WI38 (cell line): Measurements from ENCODE around the gene AP3B2.
"Not testable (repeated sequence)": the region's sequence is repeated elsewhere in the genome, so short reads cannot be mapped to it uniquely, and the experiment has no call there.

ENCODE experiments used
- H3K4me3 ChIP-seq: 2 replicates; pipeline ENCODE4 v1.5.1; 2011; ENCODE audit warnings: low read depth, mild to moderate bottlenecking, control low read depth, low read length
- TF ChIP-seq, protein P1 (sequence below): IDR thresholded peaks from 2 replicates; pipeline ENCODE4 v1.5.1; 2012; ENCODE audit warnings: low read depth, mild to moderate bottlenecking, control low read depth, low read length

Gene AP3B2

DNA sequence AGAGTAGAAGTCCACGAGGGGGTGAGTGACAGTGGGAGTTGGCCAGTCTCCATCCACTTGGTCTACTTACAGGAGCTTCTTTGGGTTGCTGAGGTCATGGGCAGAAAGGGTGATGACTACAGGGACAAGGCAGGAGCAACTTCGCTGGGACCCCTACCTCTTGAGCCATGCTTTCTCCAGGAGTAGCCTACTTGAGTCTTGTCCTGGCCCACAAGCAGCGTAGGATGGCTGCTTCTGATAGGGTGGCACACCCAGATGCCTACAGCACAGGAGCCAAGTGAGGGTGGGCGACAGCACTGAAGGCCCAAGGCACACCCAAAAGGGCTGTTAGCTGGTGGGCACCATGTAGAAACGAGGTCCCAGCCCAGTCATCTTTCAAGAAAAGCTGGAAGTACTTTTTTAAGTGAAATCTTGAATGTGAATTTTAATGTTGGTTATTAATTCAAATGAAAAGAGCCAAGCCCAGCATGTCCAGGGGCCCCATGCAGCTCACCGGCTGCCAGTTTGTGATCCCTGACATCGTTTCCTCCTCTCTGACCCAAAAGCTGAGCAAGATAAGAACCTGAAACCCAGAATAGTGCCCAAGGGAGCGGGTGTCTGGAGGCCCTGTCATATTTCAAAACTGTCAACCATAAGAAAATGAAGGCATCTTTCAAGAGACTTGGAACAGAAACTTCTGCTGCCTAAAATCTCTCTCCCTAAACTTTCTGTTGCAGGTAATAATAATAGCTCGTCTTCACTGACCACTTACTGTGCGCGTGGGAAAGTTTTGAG is 60.3 kb downstream of the AP3B2 start:
- no peak overlapping the region for H3K4me3 ChIP-seq
- TF ChIP-seq, protein P1, sequence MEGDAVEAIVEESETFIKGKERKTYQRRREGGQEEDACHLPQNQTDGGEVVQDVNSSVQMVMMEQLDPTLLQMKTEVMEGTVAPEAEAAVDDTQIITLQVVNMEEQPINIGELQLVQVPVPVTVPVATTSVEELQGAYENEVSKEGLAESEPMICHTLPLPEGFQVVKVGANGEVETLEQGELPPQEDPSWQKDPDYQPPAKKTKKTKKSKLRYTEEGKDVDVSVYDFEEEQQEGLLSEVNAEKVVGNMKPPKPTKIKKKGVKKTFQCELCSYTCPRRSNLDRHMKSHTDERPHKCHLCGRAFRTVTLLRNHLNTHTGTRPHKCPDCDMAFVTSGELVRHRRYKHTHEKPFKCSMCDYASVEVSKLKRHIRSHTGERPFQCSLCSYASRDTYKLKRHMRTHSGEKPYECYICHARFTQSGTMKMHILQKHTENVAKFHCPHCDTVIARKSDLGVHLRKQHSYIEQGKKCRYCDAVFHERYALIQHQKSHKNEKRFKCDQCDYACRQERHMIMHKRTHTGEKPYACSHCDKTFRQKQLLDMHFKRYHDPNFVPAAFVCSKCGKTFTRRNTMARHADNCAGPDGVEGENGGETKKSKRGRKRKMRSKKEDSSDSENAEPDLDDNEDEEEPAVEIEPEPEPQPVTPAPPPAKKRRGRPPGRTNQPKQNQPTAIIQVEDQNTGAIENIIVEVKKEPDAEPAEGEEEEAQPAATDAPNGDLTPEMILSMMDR: no peak

DNA sequence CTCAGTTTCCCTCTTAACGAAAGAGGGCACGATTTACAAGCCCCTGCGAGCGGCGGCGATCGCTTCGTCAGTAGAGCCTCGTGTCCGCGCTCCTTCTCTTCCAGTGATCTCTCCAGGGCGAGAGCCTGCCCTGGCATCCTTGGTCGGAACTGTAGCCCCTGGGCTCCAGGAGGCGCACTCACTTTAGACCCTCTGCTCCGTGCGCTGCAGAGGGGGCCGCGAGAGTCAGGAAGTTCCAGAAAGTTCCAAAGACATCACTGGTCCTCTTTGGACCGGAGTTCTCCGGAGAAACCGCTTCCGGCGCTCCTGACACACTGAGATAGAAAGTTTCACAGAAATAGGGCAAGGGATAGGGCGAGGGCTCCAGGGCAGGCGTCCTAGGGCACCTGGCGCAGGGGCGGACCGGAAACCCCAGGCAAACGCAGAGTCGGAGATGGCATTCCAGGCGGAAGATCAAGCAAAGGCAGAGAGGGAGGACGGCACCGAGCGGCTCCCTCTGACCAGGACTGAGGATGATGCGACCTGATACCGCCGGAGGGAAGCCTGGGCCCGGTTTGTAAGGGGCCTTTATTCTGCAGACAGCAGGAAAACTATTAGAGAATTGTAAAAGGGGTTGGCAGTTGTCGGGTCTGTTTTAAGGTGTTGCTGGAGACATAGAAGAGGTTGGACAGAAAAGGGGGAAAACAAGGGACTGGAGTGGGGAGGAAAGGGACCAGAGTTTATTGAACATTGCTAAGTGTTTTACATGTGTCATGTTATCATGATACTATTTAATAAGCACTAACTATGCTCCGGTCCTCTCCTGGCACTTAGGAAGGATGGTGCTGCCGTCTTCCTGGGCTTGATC is 61.2 kb downstream of the AP3B2 start:
- TF ChIP-seq, protein P1: no peak
- peak overlapping the region; percentile 51 for H3K4me3 ChIP-seq

DNA sequence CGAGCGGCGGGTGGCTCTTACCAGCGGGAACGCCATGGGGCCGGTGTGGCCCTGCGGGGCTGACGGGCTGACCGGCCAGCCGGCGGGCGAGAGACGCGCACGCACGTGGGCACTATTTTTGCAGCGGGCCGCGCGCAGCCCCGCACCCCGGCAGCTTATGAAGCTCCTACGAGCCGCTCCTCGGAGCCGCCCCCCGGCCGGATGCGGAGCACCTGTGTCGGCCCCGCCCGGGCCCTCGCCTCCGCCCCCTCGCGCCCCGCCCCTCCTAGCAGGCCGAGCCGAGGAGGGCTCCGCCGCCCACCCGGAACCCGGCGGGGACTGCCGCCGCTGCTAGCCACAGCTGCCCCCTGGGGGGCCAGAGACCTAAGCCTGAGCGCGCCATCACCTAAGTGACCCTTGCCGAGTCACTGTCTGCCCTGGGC is 61.8 kb downstream of the AP3B2 start:
- H3K4me3 ChIP-seq: peak overlapping the region; percentile 51
- TF ChIP-seq, protein P1: no peak

DNA sequence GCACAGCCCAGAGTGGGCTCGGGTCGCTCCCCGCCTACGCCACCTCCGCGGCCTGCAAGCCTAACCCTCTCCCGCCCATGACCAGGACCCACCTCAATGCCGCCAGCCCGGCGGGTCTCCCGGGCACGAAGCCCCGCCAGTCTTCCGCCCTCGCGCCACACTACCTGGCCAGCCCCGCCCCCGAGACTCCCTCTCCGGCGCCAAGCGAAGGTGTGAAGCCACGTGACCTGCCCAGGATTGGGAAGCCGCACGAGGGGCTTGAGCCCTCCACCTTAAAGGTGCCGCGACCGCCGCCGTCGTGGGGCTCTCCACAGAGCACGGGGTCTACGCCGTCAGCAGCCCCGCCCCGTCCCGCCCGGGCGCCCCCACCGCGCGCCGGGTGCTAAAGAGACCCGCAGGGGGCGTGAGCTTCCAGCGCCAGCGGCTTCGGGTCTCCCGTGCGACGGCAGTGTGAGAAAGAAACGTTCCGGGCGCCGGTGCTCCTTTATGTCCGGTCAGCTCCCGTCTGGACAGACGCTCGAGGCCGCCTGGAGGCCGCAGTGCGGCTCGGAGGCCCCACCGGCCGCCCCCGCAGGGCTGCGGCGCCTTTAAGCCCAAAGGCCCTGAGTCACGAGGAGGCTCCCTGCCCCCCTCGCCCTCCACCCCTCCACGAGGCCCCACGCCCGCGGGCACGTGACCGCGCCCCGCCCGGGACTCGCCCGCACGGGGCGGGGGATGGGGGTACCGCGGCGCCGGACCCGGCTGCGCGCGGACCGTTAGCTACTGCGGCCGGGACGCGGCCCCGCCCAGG is 62.4 kb downstream of the AP3B2 start, which contains the start of gene CPEB1:
Gene CPEB1, minus strand, starts transcription at position 319 of the 790 bp plus-strand sequence. CDS start 18,904 bp downstream, outside the sequence.
- TF ChIP-seq, protein P1: 0 out of 2 replicates have a peak, but pooled peaks have one; percentile 5
- peak within 1 kb of the TSS; percentile 51 for H3K4me3 ChIP-seq

DNA sequence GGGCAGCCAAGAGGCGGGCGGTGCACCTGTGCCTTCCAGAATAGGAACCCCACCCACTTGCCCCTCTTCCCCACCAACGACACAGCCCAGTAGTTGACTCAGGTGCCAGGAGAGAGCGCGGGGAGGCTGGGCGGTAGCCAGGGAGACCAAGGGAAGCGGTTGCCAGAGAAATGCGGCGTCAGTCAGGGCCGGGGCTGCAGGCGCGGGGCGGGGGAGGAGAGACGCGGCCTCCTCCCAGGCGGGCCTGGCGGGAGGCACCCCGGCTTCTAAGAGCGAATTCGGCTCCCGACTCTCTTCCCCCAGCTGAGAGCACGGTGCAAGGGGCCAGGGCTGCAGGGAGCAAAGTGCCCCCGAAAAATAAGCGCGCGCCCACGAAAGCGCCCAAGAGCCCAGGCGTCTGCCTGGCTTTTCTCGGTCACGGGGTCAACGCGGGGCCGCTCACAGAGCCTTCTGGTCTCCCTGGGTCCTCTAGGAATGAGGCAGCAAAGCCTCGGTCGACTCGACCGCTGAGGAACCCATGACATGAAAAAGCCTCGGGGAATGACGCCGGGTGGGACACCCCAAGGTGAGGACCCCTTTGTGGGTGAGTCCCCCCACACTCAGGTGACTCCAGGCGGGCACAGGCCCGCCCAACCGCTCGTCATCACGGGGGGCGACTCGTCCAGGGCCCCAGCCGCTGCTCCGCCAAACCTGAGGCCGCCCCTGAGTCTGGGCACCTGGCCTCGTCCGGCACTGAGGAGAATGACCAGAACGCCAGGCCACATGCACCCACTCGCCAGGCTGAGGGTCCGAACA is 63.2 kb downstream of the AP3B2 start:
- H3K4me3 ChIP-seq: no peak overlapping the region
- TF ChIP-seq, protein P1: no peak

DNA sequence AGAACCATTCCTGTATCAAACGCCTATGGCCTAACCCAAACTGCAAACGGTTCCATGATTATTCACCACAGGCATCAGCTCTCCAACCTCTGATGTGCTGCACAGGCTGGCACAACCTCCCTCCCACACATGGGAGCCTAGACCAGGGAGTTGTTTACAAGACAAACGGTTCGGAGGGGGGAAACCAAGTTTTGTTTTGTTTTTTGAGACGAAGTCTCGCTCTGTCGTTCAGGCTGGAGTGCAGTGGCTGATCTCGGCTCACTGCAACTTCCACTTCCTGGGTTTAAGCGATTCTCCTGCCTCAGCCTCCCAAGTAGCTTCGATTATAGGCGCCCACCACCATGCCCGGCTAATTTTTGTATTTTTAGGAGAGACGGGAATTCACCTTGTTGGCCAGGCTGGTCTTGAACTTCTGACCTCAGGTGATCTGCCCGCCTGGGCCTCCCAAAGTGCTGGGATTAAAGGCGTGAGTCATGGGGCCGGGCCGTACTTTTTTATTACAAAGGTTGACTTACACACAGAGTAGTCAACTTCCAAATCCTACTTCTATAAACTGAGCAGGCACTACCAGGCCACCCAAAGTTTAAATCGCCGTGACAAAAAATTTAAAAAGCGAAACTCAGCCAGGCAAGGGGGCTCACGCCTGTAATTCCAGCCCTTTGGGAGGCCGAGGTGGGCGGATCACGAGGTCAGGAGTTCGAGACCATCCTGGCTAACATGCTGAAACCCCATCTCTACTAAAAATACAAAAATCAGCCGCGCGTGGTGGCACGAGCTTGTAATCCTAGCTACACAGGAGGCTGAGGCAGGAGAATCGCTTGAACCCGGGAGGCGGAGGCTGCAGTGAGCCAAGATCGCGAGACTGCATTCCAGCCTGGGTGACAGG is 64.5 kb downstream of the AP3B2 start:
- not testable (repeated sequence) for H3K4me3 ChIP-seq
